ENCODE data around the gene DNAJB1.
"Not testable (repeated sequence)": the region's sequence is repeated elsewhere in the genome, so short reads cannot be mapped to it uniquely, and the experiment has no call there.

The DNAJB1 gene

GRCh38 chr19:14559916-14560775 is 41.9 kb upstream of the DNAJB1 start:
- Mint-ChIP-seq H3K27ac (peak overlapping the region; percentile 22), H3K9me3 (no peaks in the 10 kb centered on the region), H3K36me3 (ENCODE audit: low read depth) (peaks cover 66% of the 10 kb centered on the region), H3K4me1 (ENCODE audit: low read depth) (peaks cover 45% of the 10 kb centered on the region), H3K27me3 (no peaks in the 10 kb centered on the region), H3K4me3 (no peak overlapping the region)
- intact Hi-C loops (cut with micrococcal nuclease): no loop called here

GRCh38 chr19:14558370-14559066 is 40.3 kb upstream of the DNAJB1 start:
- intact Hi-C loops (cut with micrococcal nuclease): no loop called here
- Mint-ChIP-seq H3K27ac (no peak overlapping the region), H3K4me3 (no peak overlapping the region), H3K36me3 (ENCODE audit: low read depth) (peaks cover 60% of the 10 kb centered on the region), H3K9me3 (no peaks in the 10 kb centered on the region), H3K4me1 (ENCODE audit: low read depth) (peaks cover 53% of the 10 kb centered on the region), H3K27me3 (no peaks in the 10 kb centered on the region)

- no peak overlapping the region for H3K27ac Mint-ChIP-seq
- H3K36me3 Mint-ChIP-seq (ENCODE audit: low read depth): peaks cover 59% of the 10 kb centered on the region
- H3K9me3 Mint-ChIP-seq: no peaks in the 10 kb centered on the region
Measured at GRCh38 chr19:14556662-14557188, 38.5 kb upstream of the DNAJB1 start.

GRCh38 chr19:14555918-14556661 is 37.9 kb upstream of the DNAJB1 start:
- Mint-ChIP-seq H3K4me3 (no peak overlapping the region), H3K9me3 (no peaks in the 10 kb centered on the region), H3K36me3 (ENCODE audit: low read depth) (peaks cover 56% of the 10 kb centered on the region), H3K27ac (peak overlapping the region; percentile 10), H3K4me1 (ENCODE audit: low read depth) (peaks cover 53% of the 10 kb centered on the region), H3K27me3 (no peaks in the 10 kb centered on the region)
- intact Hi-C loops (cut with micrococcal nuclease): no loop called here

More at GRCh38 chr19:14556662-14557188, 38.5 kb upstream of the DNAJB1 start:
- peaks cover 52% of the 10 kb centered on the region for H3K4me1 Mint-ChIP-seq (ENCODE audit: low read depth)
- no peaks in the 10 kb centered on the region for H3K27me3 Mint-ChIP-seq
- intact Hi-C loops (cut with micrococcal nuclease): no loop called here
- peak overlapping the region; percentile 27 for H3K4me3 Mint-ChIP-seq

- intact Hi-C loops (cut with micrococcal nuclease): no loop called here
- Mint-ChIP-seq H3K36me3 (ENCODE audit: low read depth) (peaks cover 72% of the 10 kb centered on the region), H3K9me3 (no peaks in the 10 kb centered on the region), H3K4me1 (ENCODE audit: low read depth) (peaks cover 52% of the 10 kb centered on the region), H3K27me3 (no peaks in the 10 kb centered on the region), H3K27ac (no peak overlapping the region), H3K4me3 (no peak overlapping the region)
Measured at GRCh38 chr19:14554382-14554812, 36.2 kb upstream of the DNAJB1 start.

GRCh38 chr19:14553939-14554243 is 35.7 kb upstream of the DNAJB1 start:
- intact Hi-C loops (cut with micrococcal nuclease): no loop called here
- Mint-ChIP-seq H3K36me3 (ENCODE audit: low read depth) (peaks cover 76% of the 10 kb centered on the region), H3K27me3 (no peaks in the 10 kb centered on the region), H3K4me3 (no peak overlapping the region), H3K4me1 (ENCODE audit: low read depth) (peaks cover 52% of the 10 kb centered on the region), H3K9me3 (no peaks in the 10 kb centered on the region), H3K27ac (no peak overlapping the region)

- H3K4me3 Mint-ChIP-seq: no peak overlapping the region
- H3K27me3 Mint-ChIP-seq: no peaks in the 10 kb centered on the region
- no peak overlapping the region for H3K27ac Mint-ChIP-seq
- peaks cover 52% of the 10 kb centered on the region for H3K4me1 Mint-ChIP-seq (ENCODE audit: low read depth)
- intact Hi-C loops (cut with micrococcal nuclease): no loop called here
- peaks cover 76% of the 10 kb centered on the region for H3K36me3 Mint-ChIP-seq (ENCODE audit: low read depth)
- H3K9me3 Mint-ChIP-seq: no peaks in the 10 kb centered on the region
Measured at GRCh38 chr19:14553042-14553938, 35.1 kb upstream of the DNAJB1 start.

GRCh38 chr19:14552006-14552360 is 33.8 kb upstream of the DNAJB1 start:
- H3K4me3 Mint-ChIP-seq; H3K9me3 Mint-ChIP-seq; H3K27me3 Mint-ChIP-seq; H3K27ac Mint-ChIP-seq; intact Hi-C loops (cut with micrococcal nuclease): not testable (repeated sequence)
- H3K36me3 Mint-ChIP-seq (ENCODE audit: low read depth): peaks cover 77% of the 10 kb centered on the region
- peaks cover 52% of the 10 kb centered on the region for H3K4me1 Mint-ChIP-seq (ENCODE audit: low read depth)

- H3K27me3 Mint-ChIP-seq, H3K9me3 Mint-ChIP-seq, H3K4me3 Mint-ChIP-seq, H3K27ac Mint-ChIP-seq: not testable (repeated sequence)
- Mint-ChIP-seq H3K36me3 (ENCODE audit: low read depth) (peaks cover 77% of the 10 kb centered on the region), H3K4me1 (ENCODE audit: low read depth) (peaks cover 46% of the 10 kb centered on the region)
- intact Hi-C loops (cut with micrococcal nuclease): loop anchor here (1.0 kb wide), 1 partner anchor 46 kb away; no protein-coding TSS in a partner anchor
Measured at GRCh38 chr19:14551134-14552005, 33.2 kb upstream of the DNAJB1 start.

- intact Hi-C loops (cut with micrococcal nuclease): no loop called here
- Mint-ChIP-seq H3K27ac (no peak overlapping the region), H3K9me3 (no peaks in the 10 kb centered on the region), H3K4me1 (ENCODE audit: low read depth) (peaks cover 39% of the 10 kb centered on the region), H3K4me3 (no peak overlapping the region), H3K27me3 (no peaks in the 10 kb centered on the region), H3K36me3 (ENCODE audit: low read depth) (peaks cover 80% of the 10 kb centered on the region)
Measured at GRCh38 chr19:14550201-14550754, 32.1 kb upstream of the DNAJB1 start.

GRCh38 chr19:14545716-14546082 is 27.5 kb upstream of the DNAJB1 start:
- intact Hi-C loops (cut with micrococcal nuclease): no loop called here
- Mint-ChIP-seq H3K4me1 (ENCODE audit: low read depth) (peaks cover 22% of the 10 kb centered on the region), H3K27ac (no peak overlapping the region), H3K4me3 (no peak overlapping the region), H3K27me3 (no peaks in the 10 kb centered on the region), H3K9me3 (no peaks in the 10 kb centered on the region), H3K36me3 (ENCODE audit: low read depth) (peaks cover 75% of the 10 kb centered on the region)

- H3K4me1 Mint-ChIP-seq (ENCODE audit: low read depth): peaks cover 18% of the 10 kb centered on the region
- no peak overlapping the region for H3K4me3 Mint-ChIP-seq
- H3K27ac Mint-ChIP-seq: no peak overlapping the region
- H3K27me3 Mint-ChIP-seq: no peaks in the 10 kb centered on the region
- peaks cover 73% of the 10 kb centered on the region for H3K36me3 Mint-ChIP-seq (ENCODE audit: low read depth)
- intact Hi-C loops (cut with micrococcal nuclease): no loop called here
- H3K9me3 Mint-ChIP-seq: no peaks in the 10 kb centered on the region
Measured at GRCh38 chr19:14544977-14545715, 26.9 kb upstream of the DNAJB1 start.
